ENCODE data around the gene KCNQ1. TPM values are rescaled to one million over a fixed set of nuclear protein-coding genes. Genes with fewer than 3 reads are reported as not detected.

KCNQ1 gene, protein sequence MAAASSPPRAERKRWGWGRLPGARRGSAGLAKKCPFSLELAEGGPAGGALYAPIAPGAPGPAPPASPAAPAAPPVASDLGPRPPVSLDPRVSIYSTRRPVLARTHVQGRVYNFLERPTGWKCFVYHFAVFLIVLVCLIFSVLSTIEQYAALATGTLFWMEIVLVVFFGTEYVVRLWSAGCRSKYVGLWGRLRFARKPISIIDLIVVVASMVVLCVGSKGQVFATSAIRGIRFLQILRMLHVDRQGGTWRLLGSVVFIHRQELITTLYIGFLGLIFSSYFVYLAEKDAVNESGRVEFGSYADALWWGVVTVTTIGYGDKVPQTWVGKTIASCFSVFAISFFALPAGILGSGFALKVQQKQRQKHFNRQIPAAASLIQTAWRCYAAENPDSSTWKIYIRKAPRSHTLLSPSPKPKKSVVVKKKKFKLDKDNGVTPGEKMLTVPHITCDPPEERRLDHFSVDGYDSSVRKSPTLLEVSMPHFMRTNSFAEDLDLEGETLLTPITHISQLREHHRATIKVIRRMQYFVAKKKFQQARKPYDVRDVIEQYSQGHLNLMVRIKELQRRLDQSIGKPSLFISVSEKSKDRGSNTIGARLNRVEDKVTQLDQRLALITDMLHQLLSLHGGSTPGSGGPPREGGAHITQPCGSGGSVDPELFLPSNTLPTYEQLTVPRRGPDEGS
- 1 to 10 TPM; 2.6 to 3.4 TPM for total RNA-seq
- 5.7 TPM for polyA plus RNA-seq

GRCh38 chr11:2444821-2445745 lies at the start of gene KCNQ1:
Gene KCNQ1, plus strand, starts transcription at chr11:2445008. Its CDS starts 91 bp downstream, at chr11:2445099.
- POLR2A ChIA-PET = no interaction called here

GRCh38 chr11:2395211-2395730 lies 49.5 kb upstream of the KCNQ1 start:
- no peak overlapping the region for H3K4me3 Mint-ChIP-seq
- peaks cover 0 to 1% of the 10 kb centered on the region in 2 donors for H3K27me3 Mint-ChIP-seq
- H3K27ac Mint-ChIP-seq = peak overlapping the region in 2 of 8 donors; percentile 23 to 47
- Histone ChIP-seq H3K27ac (ENCODE audit: low read depth, low read length) (no peak overlapping the region), H3K4me3 (ENCODE audit: low read length) (no peak overlapping the region), H3K36me3 (ENCODE audit: insufficient read depth, low read length) (no peaks in the 10 kb centered on the region), H3K9me3 (ENCODE audit: low read length) (no peaks in the 10 kb centered on the region), H3K4me1 (ENCODE audit: insufficient read depth, low read length) (peaks cover 13% of the 10 kb centered on the region), H3K27me3 (ENCODE audit: insufficient read depth, low read length, poor library complexity, severe bottlenecking) (no peaks in the 10 kb centered on the region)
- ChIA-PET CTCF (no interaction called here), POLR2A (no interaction called here)
- DNase-seq = no peak
- H3K9me3 Mint-ChIP-seq = no peaks in the 10 kb centered on the region
- peaks cover 0 to 47% (median 0%) of the 10 kb centered on the region in 3 donors for H3K36me3 Mint-ChIP-seq
- peaks cover 7 to 17% (median 8%) of the 10 kb centered on the region in 3 donors for H3K4me1 Mint-ChIP-seq

More at GRCh38 chr11:2444821-2445745, at the start of gene KCNQ1:
- peak within 1 kb of the TSS; percentile 25 for H3K4me3 ChIP-seq (ENCODE audit: low read length)
- no peaks in the 10 kb centered on the region for H3K27me3 ChIP-seq (ENCODE audit: insufficient read depth, low read length, poor library complexity, severe bottlenecking)
- DNase-seq = peak; percentile 28 to 57 (median 44)
- Mint-ChIP-seq H3K4me3 (peak within 1 kb of the TSS; percentile 84 to 93 (median 87)), H3K4me1 (peaks cover 31 to 46% (median 33%) of the 10 kb centered on the region in 3 donors), H3K36me3 (no peaks in the 10 kb centered on the region), H3K27me3 (peaks cover 5 to 7% of the 10 kb centered on the region in 2 donors), H3K27ac (peak within 1 kb of the TSS in 3 of 8 donors; percentile 52 to 72 (median 56)), H3K9me3 (no peaks in the 10 kb centered on the region)
- H3K9me3 ChIP-seq (ENCODE audit: low read length) = no peaks in the 10 kb centered on the region
- CTCF ChIA-PET = interaction anchor here (1.0 to 2.3 kb wide), 5 partner anchors 17 to 87 kb away, joined by 3 to 9 read pairs (median 4); no protein-coding TSS in a partner anchor
- peaks cover 56% of the 10 kb centered on the region for H3K4me1 ChIP-seq (ENCODE audit: insufficient read depth, low read length)
- H3K36me3 ChIP-seq (ENCODE audit: insufficient read depth, low read length) = no peaks in the 10 kb centered on the region
- H3K27ac ChIP-seq (ENCODE audit: low read depth, low read length) = no peak within 1 kb of the TSS

- no peaks in the 10 kb centered on the region for H3K9me3 ChIP-seq (ENCODE audit: low read length)
- DNase-seq = no peak
- ChIA-PET CTCF (interaction anchor here (1.4 kb wide), 1 partner anchor 90 kb away, joined by 4 read pairs; no protein-coding TSS in a partner anchor), POLR2A (no interaction called here)
- Mint-ChIP-seq H3K27me3 (peaks cover 0 to 3% of the 10 kb centered on the region in 2 donors), H3K27ac (peak overlapping the region in 1 of 8 donors; percentile 17), H3K36me3 (peaks cover 0 to 49% (median 0%) of the 10 kb centered on the region in 3 donors), H3K4me1 (peaks cover 4 to 16% (median 8%) of the 10 kb centered on the region in 3 donors), H3K9me3 (no peaks in the 10 kb centered on the region), H3K4me3 (peak overlapping the region in 1 of 7 donors; percentile 40)
- peaks cover 10% of the 10 kb centered on the region for H3K4me1 ChIP-seq (ENCODE audit: insufficient read depth, low read length)
- no peak overlapping the region for H3K27ac ChIP-seq (ENCODE audit: low read depth, low read length)
- no peak overlapping the region for H3K4me3 ChIP-seq (ENCODE audit: low read length)
- no peaks in the 10 kb centered on the region for H3K36me3 ChIP-seq (ENCODE audit: insufficient read depth, low read length)
- H3K27me3 ChIP-seq (ENCODE audit: insufficient read depth, low read length, poor library complexity, severe bottlenecking) = no peaks in the 10 kb centered on the region
Measured at GRCh38 chr11:2395856-2396255, 49.0 kb upstream of the KCNQ1 start.

- no peaks in the 10 kb centered on the region for H3K27me3 ChIP-seq (ENCODE audit: insufficient read depth, low read length, poor library complexity, severe bottlenecking)
- H3K36me3 Mint-ChIP-seq = peaks cover 0 to 47% (median 0%) of the 10 kb centered on the region in 3 donors
- peaks cover 0 to 3% of the 10 kb centered on the region in 2 donors for H3K27me3 Mint-ChIP-seq
- peaks cover 16% of the 10 kb centered on the region for H3K4me1 ChIP-seq (ENCODE audit: insufficient read depth, low read length)
- no peak for DNase-seq
- H3K27ac ChIP-seq (ENCODE audit: low read depth, low read length) = no peak overlapping the region
- peaks cover 7 to 22% (median 10%) of the 10 kb centered on the region in 3 donors for H3K4me1 Mint-ChIP-seq
- ChIA-PET POLR2A (no interaction called here), CTCF (interaction anchor here (1.4 kb wide), 1 partner anchor 90 kb away, joined by 4 read pairs; no protein-coding TSS in a partner anchor)
- no peaks in the 10 kb centered on the region for H3K9me3 ChIP-seq (ENCODE audit: low read length)
- peak overlapping the region in 1 of 8 donors; percentile 97 for H3K27ac Mint-ChIP-seq
- H3K4me3 Mint-ChIP-seq = no peak overlapping the region
- H3K9me3 Mint-ChIP-seq = no peaks in the 10 kb centered on the region
- no peak overlapping the region for H3K4me3 ChIP-seq (ENCODE audit: low read length)
- no peaks in the 10 kb centered on the region for H3K36me3 ChIP-seq (ENCODE audit: insufficient read depth, low read length)
Measured at GRCh38 chr11:2396471-2396870, 48.3 kb upstream of the KCNQ1 start.

GRCh38 chr11:2397005-2397404 lies 47.8 kb upstream of the KCNQ1 start:
- no peaks in the 10 kb centered on the region for H3K9me3 ChIP-seq (ENCODE audit: low read length)
- POLR2A ChIA-PET = no interaction called here
- H3K36me3 ChIP-seq (ENCODE audit: insufficient read depth, low read length) = no peaks in the 10 kb centered on the region
- DNase-seq = no peak
- Mint-ChIP-seq H3K4me1 (peaks cover 10 to 27% (median 11%) of the 10 kb centered on the region in 3 donors), H3K27ac (peak overlapping the region in 2 of 8 donors; percentile 76 to 97), H3K9me3 (no peaks in the 10 kb centered on the region), H3K36me3 (peaks cover 0 to 43% (median 0%) of the 10 kb centered on the region in 3 donors), H3K27me3 (peaks cover 0 to 3% of the 10 kb centered on the region in 2 donors), H3K4me3 (peak overlapping the region in 1 of 7 donors; percentile 67)
- H3K4me3 ChIP-seq (ENCODE audit: low read length) = no peak overlapping the region
- CTCF ChIA-PET = interaction anchor here (1.4 kb wide), 1 partner anchor 91 kb away, joined by 4 read pairs; no protein-coding TSS in a partner anchor
- H3K27ac ChIP-seq (ENCODE audit: low read depth, low read length) = no peak overlapping the region
- H3K4me1 ChIP-seq (ENCODE audit: insufficient read depth, low read length) = peaks cover 22% of the 10 kb centered on the region
- no peaks in the 10 kb centered on the region for H3K27me3 ChIP-seq (ENCODE audit: insufficient read depth, low read length, poor library complexity, severe bottlenecking)

DNA sequence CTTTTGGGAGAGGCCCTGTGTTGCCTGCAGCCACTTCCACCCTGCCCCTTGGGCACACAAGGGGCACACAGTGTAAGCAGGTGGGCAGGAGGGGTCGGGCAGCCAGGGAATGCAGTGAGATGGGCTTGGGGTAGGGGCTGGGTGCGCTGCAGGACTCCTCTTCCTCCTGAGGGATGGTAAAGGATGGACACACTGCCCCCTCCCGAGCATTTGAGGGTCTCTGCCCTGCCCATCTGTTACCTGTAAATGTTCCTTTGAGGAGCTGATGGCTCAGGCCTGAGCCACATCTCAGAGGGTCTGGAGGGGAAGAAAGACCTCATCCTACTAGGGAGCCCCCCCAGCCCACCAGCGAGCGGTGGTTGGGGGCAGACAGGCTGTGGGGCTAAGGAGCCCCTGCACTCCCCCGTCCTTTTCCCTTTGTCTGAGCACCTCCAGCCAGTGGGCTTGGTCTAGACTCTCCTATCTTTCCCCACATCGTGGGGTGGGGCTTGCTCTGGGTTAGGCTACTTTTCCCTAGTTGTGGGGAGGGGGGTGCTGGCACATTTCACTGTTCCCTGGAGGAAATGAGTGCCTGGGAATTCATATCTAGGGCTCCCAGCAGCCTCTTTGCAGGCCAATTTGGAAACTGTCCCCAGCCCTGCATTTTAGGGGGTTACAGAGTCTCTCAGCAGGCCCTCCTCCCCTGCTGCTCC lies 46.0 kb upstream of the KCNQ1 start:
- Histone ChIP-seq H3K27ac (ENCODE audit: low read depth, low read length) (peak overlapping the region; percentile 97), H3K4me3 (ENCODE audit: low read length) (peak overlapping the region; percentile 89)

More for the DNA sequence above, 46.0 kb upstream of the KCNQ1 start:
- DNase-seq = no peak
- CTCF ChIA-PET = interaction anchor here (1.1 to 6.4 kb wide), 4 partner anchors 11 to 93 kb away, joined by 4 to 53 read pairs (median 5); no protein-coding TSS in a partner anchor
- H3K9me3 Mint-ChIP-seq = no peaks in the 10 kb centered on the region
- H3K9me3 ChIP-seq (ENCODE audit: low read length) = no peaks in the 10 kb centered on the region
- peaks cover 10 to 32% (median 17%) of the 10 kb centered on the region in 3 donors for H3K4me1 Mint-ChIP-seq
- H3K27me3 ChIP-seq (ENCODE audit: insufficient read depth, low read length, poor library complexity, severe bottlenecking) = no peaks in the 10 kb centered on the region
- H3K36me3 ChIP-seq (ENCODE audit: insufficient read depth, low read length) = no peaks in the 10 kb centered on the region
- POLR2A ChIA-PET = interaction anchor here (1.0 to 2.6 kb wide), 3 partner anchors 21 to 22 kb away, joined by 3 to 26 read pairs (median 4); partner anchors contain the start of gene CD81
- peak overlapping the region; percentile 90 to 98 (median 96) for H3K27ac Mint-ChIP-seq
- peaks cover 24% of the 10 kb centered on the region for H3K4me1 ChIP-seq (ENCODE audit: insufficient read depth, low read length)
- peak overlapping the region; percentile 74 to 93 (median 91) for H3K4me3 Mint-ChIP-seq
- peaks cover 0 to 57% (median 0%) of the 10 kb centered on the region in 3 donors for H3K36me3 Mint-ChIP-seq
- peaks cover 0 to 3% of the 10 kb centered on the region in 2 donors for H3K27me3 Mint-ChIP-seq
